Activated T-helper 1 cell treated with anti-CD3 and anti-CD28 coated beads, Interleukin-2, amount 50 U/mL, for 16 hours (primary cell): Measurements from ENCODE around the gene ACP4.

Source experiments
- DNase-seq, 2 donors: peaks; one replicate each; pipeline ENCODE4 v3.0.0-alpha.2; 2020; ENCODE audit warnings: low read depth in 1 of 2, low spot score in 1 of 2

ACP4 gene

GRCh38 chr19:50839712-50840655 is 49.8 kb downstream of the ACP4 start:
- DNase-seq = no peak

GRCh38 chr19:50842130-50842529 is 51.9 kb downstream of the ACP4 start:
- no peak for DNase-seq

- no peak for DNase-seq
Measured at GRCh38 chr19:50843205-50843604, 53.0 kb downstream of the ACP4 start.

GRCh38 chr19:50843701-50844221 is 53.5 kb downstream of the ACP4 start:
- DNase-seq = no peak

- no peak for DNase-seq
Measured at GRCh38 chr19:50844296-50844935, 54.2 kb downstream of the ACP4 start.
